ENCODE data around the gene RAB1B.
A peak's percentile ranks its signal among the peaks of the same experiment; 100 is the strongest.

RAB1B gene

GRCh38 chr11:66285250-66285947, 17.0 kb downstream of the RAB1B start:
- no peak for DNase-seq

GRCh38 chr11:66286699-66287098, 18.3 kb downstream of the RAB1B start:
- no peak for DNase-seq

- DNase-seq, result no peak
These were observed 18.9 kb downstream of the RAB1B start for GRCh38 chr11:66287211-66287888.

GRCh38 chr11:66287889-66288670, 19.6 kb downstream of the RAB1B start:
- DNase-seq, result no peak

GRCh38 chr11:66288671-66289547, 20.5 kb downstream of the RAB1B start, which contains the start of gene YIF1A:
Gene YIF1A (minus strand): TSS chr11:66289143. CDS start chr11:66288985, 158 bp downstream.
- DNase-seq, result peak; percentile 99

- peak; percentile 25 for DNase-seq
These were observed 21.3 kb downstream of the RAB1B start for GRCh38 chr11:66289548-66290329.

GRCh38 chr11:66290330-66290621, 21.8 kb downstream of the RAB1B start:
- no peak for DNase-seq

- no peak for DNase-seq
These were observed 22.9 kb downstream of the RAB1B start for GRCh38 chr11:66291303-66291705.

- no peak for DNase-seq
These were observed 23.5 kb downstream of the RAB1B start, which contains the start of gene TMEM151A for GRCh38 chr11:66291706-66292542. Gene TMEM151A (plus strand): TSS chr11:66291894. CDS start chr11:66292014, 120 bp downstream.

GRCh38 chr11:66292543-66293332, 24.3 kb downstream of the RAB1B start:
- DNase-seq, result no peak

- DNase-seq, result no peak
These were observed 24.9 kb downstream of the RAB1B start for GRCh38 chr11:66293352-66293751.

- no peak for DNase-seq
These were observed 25.6 kb downstream of the RAB1B start for GRCh38 chr11:66293777-66294625.

- no peak for DNase-seq
These were observed 26.5 kb downstream of the RAB1B start for GRCh38 chr11:66294626-66295620.

- DNase-seq, result no peak
These were observed 29.2 kb downstream of the RAB1B start for GRCh38 chr11:66297610-66298009.

- no peak for DNase-seq
These were observed 30.7 kb downstream of the RAB1B start for GRCh38 chr11:66299186-66299585.

GRCh38 chr11:66302656-66303055, 34.2 kb downstream of the RAB1B start:
- no peak for DNase-seq

- no peak for DNase-seq
These were observed 41.0 kb downstream of the RAB1B start for GRCh38 chr11:66309475-66309874.

GRCh38 chr11:66310324-66310723, 41.9 kb downstream of the RAB1B start:
- no peak for DNase-seq
